GM21381 (cell line): ENCODE measurements around the gene LY6G6C.

Source experiments
- ATAC-seq: cut with Tn5 transposase; IDR thresholded peaks from one replicate; pipeline ENCODE4 v1.9.1; 2021; ENCODE audit warnings: mild to moderate bottlenecking, moderate library complexity; ENCODE audit not compliant: unreplicated experiment

Gene LY6G6C, protein sequence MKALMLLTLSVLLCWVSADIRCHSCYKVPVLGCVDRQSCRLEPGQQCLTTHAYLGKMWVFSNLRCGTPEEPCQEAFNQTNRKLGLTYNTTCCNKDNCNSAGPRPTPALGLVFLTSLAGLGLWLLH

DNA sequence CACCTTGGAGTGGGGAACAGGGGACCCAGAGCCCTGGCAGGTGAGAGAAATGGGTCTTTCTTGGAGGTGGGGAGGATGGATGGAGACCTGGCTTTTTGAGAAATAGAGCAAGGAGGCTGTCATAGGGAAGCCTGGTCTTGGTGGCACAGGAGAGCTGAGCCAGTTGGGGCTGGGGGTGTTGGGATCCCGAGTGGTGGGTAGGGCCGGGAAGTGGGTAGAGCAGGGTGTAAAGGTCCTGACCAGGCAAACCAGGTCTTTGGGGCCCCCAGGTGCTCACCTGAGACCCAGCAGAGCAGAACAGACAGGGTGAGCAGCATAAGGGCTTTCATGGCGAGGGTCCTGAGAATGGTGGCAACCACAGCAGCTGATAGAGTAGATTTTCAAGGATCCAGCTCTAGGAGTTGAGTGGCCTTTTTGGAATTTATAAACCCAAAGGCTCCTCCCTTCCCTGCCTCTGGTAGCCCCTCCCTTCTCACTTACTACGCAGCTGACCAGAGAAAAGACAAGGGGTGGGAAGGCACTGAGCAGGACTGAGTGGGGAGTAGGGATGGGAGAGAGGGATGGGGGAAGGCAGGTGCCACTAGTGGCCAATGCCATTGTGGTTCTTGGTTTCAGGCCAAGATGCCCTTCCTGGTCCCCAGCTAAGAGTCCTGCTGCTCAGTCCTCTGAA is at the start of gene LY6G6C:
TSS of gene LY6G6C (minus strand) at position 396 of the 670 bp plus-strand sequence. CDS start at position 329, 67 bp downstream.
- no peak for ATAC-seq

DNA sequence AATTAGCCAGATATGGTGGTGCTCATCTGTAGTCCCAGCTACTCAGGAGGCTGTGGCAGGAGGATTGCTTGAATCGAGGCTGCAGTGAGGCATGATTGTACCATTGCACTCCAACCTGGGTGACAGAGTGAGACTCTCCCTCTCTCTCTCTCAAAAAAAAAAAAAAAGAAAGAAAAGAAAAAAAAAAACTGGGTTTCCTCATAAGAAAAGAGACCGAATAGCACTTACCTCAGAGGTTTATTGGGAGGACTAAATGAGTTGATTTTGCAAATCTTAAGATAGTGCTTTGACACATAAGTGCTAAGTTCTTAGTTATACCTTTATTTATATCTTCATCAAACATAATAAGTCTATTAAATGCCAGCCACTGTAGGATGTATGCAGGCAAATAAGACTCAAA is 49.3 kb upstream of the LY6G6C start:
- no peak for ATAC-seq

DNA sequence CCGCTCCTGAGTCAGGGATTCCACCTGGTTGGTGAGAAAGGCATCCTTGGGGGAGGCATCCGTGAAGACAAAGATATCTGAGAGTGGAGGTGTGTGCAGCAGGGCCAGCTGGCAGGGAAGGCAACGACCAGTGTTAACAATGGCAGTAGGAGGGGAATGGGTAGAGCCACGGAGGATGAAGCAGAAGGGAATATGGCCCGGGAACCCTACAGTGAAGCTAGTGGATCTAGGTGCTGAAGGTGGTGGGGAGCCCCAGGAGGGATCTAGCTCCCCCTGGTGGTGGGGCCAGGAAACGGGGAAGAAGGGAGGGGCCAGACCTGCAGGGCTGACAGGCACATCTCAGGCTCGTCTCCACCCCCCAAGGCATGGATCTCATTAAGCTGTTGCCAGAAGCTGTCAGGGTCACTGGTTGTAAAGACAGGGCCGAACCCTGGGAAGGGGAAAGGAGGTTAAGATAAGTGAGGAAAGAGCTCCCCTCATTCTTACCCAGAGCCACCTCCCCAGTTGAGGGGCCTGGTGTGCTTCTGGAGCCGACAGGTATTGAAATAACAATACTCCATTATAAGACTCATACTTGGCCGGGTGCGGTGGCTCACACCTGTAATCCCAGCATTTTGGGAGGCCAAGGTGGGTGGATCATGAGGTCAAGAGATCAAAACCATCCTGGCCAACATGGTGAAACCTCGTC is 48.3 kb upstream of the LY6G6C start:
- no peak for ATAC-seq

DNA sequence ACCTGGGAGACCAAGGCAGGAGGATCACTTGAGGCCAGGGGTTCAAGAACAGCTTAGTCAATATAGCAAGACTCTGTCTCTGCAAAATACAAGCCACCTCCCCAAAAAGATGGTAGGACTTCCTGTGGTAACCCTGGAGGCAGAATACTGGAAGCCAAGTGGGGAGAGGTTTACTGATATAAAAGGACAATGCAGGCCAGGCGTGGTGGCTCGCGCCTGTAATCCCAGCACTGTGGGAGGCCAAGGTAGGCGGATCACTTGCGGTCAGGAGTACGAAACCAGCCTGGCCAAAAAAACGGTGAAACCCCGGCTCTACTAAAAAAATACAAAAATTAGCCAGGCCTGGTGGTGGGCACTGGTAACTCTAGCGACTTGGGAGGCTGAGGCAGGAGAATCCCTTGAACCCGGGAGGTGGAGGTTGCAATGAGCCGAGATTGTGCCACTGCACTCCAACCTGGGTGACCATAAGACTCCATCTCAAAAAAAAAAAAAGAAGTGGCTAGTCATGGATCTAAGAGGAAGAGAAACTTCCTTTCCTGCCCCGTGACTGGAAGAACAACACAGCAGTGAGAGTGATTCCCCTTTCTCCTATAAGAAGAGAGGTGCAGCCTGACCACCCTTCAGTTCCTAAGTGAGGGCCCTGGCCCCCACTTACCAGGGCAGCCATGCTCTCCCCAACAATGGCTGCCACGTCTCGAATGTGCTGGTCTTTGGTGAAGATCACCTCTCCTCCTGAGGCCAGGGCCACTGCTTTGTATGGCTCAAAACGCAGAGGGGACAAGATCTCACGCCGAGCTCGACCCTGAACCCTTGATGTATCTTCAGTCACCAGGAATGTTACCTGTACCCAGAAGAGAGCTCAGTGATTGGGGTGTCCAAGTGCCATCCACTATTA is 47.1 kb upstream of the LY6G6C start:
- no peak for ATAC-seq

DNA sequence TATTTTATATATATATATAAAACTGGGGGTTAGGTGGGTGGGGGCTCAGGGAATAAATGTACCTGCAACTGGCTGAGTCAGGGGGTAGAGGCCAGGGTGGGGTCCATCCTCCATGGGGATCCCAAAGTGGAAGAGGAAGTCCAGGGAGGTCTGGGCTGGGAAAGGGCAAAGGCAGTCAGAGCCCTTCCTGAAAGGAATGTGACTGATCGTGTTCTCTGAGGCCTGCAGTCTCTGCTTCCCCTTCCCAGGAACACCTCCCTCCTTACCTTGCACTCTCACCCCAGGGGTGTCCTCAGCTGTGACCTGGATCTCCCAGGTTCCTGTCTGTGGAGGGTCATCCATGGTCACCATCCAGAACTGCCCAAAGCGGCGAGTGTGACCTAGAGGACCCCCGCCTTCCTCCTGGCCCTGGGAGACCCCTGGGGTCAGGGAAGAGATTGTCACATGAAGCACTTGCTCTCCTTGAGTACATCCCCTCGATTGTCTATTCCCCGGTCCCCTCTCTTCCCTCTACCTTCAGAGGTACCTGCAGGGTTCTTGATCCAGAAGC is 45.6 kb upstream of the LY6G6C start:
- no peak for ATAC-seq

DNA sequence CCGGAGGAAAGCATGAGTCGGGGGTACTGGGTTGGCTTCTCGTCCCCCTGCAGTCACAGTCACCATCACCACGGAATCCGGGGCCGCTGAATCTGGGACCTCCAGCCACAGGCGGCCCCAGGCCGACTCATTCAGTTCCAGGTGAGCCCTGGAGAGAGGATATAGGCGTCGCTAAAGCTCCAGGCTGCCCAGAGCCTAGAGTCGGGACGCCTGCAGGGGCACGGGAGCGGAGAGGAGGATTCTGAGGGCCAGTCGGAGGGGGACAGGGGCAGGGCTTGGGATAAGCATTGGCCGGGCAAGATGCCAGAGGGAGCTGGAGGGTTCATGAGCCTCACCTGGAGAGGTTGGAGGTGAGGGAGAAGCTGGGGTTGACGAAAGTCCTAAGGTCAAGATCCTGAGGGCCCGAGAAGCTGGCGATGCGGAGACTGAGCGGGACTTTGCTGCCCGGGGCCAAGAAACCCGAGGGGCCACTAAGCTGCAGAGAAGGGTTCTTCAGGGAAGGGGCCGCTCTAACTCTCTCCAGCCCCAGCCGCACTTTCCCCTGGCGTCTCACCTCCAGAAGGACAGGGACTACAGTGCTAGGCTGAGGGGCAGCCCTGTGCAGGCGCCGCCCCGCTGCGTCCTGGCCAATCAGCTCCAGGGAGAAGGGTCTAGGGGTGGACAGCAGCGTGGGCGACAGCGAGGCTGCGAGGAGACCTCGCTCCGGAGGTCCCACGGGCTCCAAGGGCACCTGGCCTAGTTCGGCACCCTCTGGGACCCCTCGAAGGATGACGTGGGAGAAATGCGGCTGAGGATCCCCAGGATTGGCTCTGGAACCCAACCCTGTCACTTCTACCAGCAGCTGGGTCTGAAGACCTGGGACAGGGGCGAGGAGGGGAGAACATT is 44.6 kb upstream of the LY6G6C start:
- ATAC-seq = no peak

DNA sequence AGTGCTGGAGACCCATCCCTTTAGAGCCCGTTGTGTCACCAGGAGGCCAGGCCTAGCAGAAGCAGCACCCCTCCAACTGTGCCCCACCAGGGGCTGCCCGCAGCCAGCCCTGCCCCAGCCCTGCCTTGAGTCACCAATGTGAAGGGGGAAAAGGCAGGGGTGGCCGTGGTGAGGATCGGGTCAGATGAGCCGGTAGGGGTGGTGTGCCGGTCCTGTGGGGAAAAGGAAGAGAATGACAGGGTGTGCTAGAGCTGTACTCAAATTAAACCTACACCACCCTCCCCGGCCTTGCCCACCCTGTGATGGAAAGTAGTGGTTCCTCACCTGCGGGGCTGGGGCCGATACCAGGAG is 44.0 kb upstream of the LY6G6C start:
- no peak for ATAC-seq

DNA sequence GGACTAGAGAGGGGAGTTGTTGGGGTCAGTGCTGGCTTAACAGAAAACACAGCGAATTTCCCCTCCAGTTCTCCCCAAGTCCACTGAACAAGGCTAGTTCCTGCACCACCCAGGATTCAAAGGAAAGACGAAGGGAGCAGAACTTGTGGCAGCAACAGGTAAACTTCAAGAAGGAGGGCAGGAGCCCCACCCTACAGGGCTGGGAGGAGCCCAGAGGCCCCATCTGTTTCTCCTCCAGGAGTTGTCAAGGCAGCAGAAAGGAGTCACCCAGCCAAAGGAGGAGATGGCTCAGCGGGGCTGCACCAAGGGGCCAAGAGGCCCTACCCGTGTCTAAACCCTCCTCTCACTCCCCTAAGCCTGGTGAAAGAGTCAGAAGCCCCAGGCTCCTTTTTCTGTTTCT is 42.7 kb upstream of the LY6G6C start:
- no peak for ATAC-seq

DNA sequence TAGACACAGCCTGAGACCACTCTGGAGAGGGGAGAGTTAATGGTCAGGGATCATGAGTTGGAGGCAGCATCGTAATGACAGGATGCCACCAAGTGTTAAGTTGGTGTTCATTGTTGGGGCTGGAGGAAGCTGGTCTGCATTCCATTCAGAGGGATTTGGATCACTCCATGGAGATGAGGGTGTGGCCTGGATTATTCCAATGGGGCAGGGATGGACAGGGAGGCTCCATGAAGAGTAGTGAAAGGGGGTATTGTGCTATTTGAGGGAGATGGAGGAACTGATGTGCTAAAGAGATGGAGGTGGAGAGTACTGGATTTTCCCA is 42.0 kb upstream of the LY6G6C start:
- ATAC-seq = no peak

DNA sequence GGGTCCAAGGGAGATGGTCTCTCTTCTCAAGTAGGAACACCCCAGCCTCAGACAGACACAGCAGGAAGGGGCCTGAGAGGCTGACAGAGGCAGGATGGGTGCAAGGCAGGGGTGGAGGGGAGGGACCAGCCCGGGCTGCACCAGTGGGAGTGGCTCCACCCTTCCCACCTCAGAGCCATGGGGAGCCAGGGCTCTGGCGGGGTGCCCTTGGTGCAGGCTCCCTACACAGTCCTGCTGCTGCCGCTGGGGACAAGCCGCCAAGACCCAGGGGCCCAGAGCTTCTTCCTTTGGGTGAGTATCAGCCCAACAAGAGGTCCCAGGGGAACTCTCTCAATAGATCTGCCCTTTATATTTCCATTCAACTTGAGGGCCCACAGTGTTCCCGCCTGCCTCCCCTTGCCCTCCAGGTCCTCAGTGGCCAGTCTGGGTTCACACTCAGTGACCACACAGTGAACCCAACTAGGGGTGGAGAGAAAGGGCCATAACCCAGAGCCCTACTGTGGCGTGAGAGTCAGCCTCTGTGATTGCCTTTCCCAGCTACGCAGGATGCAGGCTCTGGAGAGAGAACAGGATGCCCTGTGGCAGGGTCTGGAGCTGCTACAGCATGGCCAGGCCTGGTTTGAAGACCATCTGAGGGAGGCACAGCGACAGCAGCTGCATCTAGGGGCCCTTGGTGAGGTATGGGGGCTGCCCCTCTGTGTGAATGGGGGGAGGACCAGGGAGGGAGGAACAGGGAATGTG is 41.5 kb upstream of the LY6G6C start:
- no peak for ATAC-seq

DNA sequence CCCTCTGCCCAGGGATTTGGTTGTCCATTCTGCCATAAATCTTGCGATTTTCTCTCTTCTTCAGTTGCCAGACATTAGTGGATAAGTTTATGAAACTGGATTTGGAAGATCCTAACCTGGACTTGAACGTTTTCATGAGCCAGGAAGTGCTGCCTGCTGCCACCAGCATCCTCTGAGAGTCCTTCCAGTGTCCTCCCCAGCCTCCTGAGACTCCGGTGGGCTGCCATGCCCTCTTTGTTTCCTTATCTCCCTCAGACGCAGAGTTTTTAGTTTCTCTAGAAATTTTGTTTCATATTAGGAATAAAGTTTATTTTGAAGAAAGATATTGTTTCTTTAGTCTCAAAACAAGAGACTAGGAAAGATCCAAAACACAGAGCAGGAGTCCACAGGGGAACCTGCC is 40.8 kb upstream of the LY6G6C start, which contains the start of gene SAPCD1:
TSS of gene SAPCD1 (plus strand) at position 301 of the 400 bp plus-strand sequence. CDS start 399 bp downstream, outside the sequence.
- no peak for ATAC-seq

DNA sequence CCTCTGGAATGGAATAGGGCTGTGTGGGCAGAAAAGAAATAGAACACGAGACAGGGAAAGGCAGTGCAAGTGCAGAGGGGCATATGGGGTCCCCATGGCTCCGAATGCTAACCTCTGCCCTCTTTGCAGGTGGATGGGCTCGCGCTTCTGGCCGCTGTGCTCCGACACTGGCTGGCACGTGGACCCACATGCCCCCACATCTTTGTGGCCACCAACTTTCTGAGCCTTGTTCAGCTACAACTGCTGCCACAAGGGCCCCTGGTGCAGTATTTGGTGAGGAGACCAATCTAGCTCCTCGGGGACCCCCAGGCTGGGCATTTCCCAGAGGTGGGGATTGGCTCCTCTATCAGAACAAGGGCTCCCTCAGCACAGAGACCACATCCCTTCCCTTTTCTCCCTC is 39.8 kb upstream of the LY6G6C start:
- no peak for ATAC-seq

DNA sequence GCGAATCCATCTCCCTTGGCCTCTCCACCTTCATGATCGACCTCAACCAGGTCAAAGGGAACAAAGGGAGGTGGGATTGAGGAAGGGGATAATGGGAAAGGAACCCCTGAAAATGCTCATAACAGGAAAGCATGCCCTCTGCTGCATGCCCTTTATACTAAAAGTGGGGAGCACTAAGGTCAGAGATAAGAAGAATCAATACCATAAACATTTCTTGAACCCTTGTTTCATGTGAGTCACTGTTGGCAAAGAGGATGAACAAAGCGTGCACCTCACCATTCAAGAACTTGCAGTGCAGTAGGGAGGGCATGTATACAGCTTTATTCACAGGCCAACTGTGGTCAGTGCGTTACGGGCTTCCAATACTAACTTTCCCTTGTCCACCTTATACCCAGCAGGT is 39.2 kb upstream of the LY6G6C start:
- ATAC-seq = no peak

DNA sequence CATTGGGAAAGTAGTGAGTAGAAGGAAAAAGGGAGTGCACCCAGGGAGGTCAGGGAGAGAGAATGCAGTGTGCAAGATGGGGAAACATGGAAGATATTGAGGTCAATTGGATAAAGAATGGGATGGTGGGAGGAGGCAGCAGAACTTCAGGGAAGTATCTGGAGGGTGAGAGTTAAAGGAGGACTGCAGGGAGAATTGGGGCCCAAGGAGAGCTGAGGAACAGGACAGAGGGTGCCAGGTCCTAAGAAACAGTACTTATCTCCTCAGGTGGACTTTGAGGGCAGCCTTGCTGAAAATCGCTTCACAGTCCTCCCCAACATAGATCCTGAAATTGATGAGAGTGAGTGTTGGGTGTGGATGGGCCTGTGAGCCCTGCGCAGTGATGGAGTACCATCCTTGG is 36.7 kb upstream of the LY6G6C start:
- no peak for ATAC-seq

DNA sequence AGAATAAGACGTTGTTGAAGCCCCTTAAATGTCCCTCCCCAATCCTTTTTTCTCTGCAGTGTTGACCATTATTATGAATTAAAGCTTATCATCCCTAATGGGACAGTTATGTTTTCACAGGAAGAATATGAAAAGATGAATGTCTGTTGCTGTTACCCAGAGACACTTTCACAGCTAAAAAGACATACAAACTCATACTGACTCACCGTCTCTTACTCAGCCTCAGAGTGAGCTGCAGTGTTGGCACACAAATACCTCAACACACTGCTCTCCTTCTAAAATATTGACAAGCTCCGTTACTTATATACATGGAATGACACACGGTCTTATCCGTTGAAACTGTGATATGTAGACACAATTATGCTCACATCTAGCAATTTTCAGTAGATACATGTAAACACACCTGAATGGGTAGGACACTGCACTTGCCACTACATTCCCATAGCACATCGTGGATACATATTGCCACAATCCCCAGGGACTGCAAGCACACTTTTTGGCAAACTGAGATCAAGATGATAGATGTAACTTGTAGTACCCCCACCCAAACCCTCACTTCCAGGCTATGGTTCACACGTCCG is 31.3 kb upstream of the LY6G6C start:
- no peak for ATAC-seq

DNA sequence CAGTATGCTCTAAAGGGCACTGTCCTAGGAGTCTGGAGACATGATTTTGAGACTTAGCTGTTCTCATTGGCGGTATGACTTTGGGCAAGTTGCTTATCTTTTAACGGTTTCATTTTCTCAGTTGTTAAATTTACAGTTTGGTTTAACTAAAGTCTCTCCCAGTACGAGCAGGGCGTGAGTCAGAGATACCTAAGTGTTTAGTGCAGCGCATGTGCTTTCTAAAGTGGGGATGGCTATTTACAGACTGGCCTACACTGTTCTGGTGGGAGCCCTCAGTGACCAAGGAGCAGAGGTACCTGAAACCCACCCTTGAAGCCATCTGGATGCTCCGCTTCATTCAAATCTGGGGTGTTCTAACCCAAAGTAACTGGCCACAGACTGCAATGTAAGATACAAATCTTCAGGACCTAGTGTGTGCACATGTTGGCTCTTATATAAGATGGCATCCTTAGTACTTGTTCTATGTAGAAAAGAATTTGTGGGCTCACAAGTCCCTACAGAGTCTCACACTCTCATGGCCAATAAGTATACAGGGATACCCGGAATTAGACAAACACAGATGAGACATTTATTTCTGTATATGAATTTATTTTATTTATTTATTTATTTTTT is 29.0 kb upstream of the LY6G6C start:
- ATAC-seq = no peak

DNA sequence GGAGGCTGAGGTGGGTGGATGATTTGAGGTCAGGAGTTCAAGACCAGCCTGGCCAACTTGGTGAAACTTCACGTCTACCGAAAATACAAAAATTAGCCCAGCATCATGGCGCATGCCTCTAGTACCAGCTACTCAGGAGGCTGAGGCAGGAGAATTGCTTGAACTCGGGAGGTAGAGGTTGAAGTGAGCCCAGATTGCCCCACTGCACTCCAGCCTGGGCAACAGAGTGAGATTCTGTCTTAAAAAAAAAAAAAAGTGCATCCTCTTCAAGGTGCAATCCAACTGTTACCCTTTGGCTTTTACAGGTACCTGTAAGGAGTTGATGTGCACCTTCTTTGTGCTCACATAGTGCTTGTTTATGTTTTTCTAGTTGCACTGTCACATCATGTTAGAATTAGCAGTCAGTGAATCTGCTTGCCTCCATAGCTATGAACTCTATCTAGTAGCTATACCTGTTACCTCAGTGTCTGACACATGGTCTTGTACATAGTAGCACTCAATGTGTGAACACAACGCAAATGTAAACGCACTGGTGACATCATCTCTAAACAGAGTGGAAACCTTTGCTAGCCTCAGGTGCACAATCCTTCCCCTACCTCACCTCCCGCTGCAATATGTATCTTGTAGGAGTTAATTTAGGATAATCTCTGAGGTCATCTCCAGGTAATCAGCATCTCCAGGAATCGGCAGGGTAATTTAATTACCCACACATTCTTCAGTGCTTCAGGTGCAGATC is 27.9 kb upstream of the LY6G6C start:
- no peak for ATAC-seq

DNA sequence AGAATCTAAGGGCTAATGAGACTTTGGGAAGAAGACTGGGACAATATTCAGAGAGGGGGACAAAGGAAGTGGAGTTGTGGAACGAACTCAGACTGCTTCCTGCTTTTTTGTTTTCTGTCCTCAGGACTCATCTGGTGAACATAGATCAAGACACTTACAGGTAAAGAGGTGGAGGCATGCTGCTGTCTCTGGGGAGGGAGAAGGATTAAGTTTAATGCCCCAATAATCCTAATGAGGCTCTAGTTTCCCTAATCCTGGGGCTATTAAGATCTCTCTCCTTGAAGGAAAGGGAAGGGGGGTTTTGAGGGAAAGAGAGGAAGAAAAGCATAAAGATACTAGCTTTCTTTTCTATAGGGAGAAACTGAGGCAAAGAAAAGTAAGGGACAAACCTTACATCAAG is 22.9 kb upstream of the LY6G6C start:
- no peak for ATAC-seq
